ENCODE results near the gene FSIP1. TPM values are rescaled to one million over a fixed set of nuclear protein-coding genes. Genes with fewer than 3 reads are reported as not detected.

The FSIP1 gene
- total and polyA plus RNA-seq, 5 donors: 0.16 to 0.53 (median 0.34) TPM

DNA sequence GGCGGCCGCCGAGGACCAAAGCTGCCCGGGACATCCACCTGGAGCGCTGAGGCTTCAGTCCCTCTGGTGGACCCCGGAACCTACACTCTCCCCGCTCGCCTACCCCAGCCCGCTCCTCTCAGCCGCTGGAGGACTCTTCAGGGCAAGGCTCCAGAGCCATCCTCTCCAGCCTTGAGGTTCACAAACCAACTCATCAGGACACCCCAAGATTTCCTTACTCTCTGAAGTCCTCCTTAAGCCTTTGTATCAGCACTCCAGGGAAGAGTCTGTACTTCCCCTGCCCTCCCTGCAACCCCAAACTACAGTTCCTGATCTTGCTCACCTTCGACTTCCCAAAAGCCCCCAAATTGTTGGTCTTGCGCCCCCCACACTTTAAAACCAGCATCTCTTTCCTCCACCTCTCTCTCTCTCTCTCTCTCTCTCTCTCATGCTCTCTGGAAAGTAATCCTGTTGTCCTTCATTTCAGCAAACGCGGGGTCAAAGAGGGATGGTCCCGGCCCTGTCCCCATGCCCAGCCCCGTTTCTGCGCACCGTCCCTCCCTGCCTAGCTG, 201.3 kb downstream of the FSIP1 start:
- H3K4me3 ChIP-seq (ENCODE audit: low read length): peak overlapping the region; percentile 38
- no peaks in the 10 kb centered on the region for H3K9me3 ChIP-seq (ENCODE audit: control insufficient read depth, low read length)
- ATAC-seq: peak; percentile 2 to 22
- no peak for DNase-seq
- WGBS: 18% methylated on average over 18 of the region's 18 CpGs
- intact Hi-C loops (cut with DNase I): loop anchor here (5.0 to 10.0 kb wide), 5 partner anchors 173 to 877 kb away; no protein-coding TSS in a partner anchor
- H3K4me1 ChIP-seq (ENCODE audit: control insufficient read depth, insufficient read depth, low read length): no peaks in the 10 kb centered on the region
- H3K27me3 ChIP-seq (ENCODE audit: control insufficient read depth, insufficient read depth): no peaks in the 10 kb centered on the region
- peak overlapping the region; percentile 50 for H3K27ac ChIP-seq (ENCODE audit: low read length)

DNA sequence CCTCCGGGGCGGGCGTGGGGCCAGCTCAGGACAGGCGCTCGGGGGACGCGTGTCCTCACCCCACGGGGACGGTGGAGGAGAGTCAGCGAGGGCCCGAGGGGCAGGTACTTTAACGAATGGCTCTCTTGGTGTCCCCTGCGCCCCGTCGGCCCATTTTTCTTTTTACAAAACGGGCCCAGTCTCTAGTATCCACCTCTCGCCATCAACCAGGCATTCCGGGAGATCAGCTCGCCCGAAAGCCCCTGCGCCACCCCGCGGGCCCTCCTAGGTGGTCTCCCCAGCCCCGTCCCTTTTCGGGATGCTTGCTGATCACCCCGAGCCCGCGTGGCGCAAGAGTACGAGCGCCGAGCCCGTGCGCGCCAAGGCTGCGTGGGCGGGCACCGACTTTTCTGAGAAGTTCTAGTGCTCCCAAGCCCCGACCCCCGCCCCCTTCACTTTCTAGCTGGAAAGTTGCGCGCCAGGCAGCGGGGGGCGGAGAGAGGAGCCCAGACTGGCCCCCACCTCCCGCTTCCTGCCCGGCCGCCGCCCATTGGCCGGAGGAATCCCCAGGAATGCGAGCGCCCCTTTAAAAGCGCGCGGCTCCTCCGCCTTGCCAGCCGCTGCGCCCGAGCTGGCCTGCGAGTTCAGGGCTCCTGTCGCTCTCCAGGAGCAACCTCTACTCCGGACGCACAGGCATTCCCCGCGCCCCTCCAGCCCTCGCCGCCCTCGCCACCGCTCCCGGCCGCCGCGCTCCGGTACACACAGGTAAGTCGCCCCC, 202.0 kb downstream of the FSIP1 start, which contains the start of gene THBS1:
Gene THBS1, plus strand, starts transcription at position 595 of the 757 bp plus-strand sequence. CDS start 779 bp downstream, outside the sequence.
- Histone ChIP-seq H3K4me3 (ENCODE audit: low read length) (peak within 1 kb of the TSS; percentile 44), H3K27me3 (ENCODE audit: control insufficient read depth, insufficient read depth) (no peaks in the 10 kb centered on the region), H3K27ac (ENCODE audit: low read length) (peak within 1 kb of the TSS; percentile 61), H3K4me1 (ENCODE audit: control insufficient read depth, insufficient read depth, low read length) (no peaks in the 10 kb centered on the region), H3K9me3 (ENCODE audit: control insufficient read depth, low read length) (no peaks in the 10 kb centered on the region)
- WGBS: under 1% methylated on average over 74 of the region's 74 CpGs
- DNase-seq: peak; percentile 94 to 95 (median 95)
- peak; percentile 78 to 87 for ATAC-seq
- intact Hi-C loops (cut with DNase I): loop anchor here (5.0 to 10.0 kb wide), 5 partner anchors 174 to 876 kb away; no protein-coding TSS in a partner anchor

DNA sequence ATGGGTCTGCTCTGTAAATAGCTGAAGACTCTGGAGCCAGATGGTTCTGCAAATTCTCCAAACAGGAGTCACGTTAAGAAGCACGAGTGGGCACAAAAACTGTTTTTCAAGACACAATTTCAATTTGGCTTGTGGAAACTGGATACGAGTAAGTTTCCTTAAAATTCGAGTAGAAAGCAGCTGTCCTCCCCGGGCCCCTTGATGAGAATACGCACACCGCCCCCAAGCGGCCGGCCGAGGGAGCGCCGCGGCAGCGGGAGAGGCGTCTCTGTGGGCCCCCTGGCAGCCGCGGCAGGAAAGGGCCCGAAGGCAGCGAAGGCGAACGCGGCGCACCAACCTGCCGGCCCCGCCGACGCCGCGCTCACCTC, 202.5 kb downstream of the FSIP1 start:
- intact Hi-C loops (cut with DNase I): loop anchor here (5.0 to 10.0 kb wide), 5 partner anchors 175 to 875 kb away; no protein-coding TSS in a partner anchor
- no peaks in the 10 kb centered on the region for H3K9me3 ChIP-seq (ENCODE audit: control insufficient read depth, low read length)
- H3K27ac ChIP-seq (ENCODE audit: low read length): peak overlapping the region; percentile 61
- no peaks in the 10 kb centered on the region for H3K27me3 ChIP-seq (ENCODE audit: control insufficient read depth, insufficient read depth)
- DNase-seq (peak; percentile 94 to 99 (median 98)), ATAC-seq (peak; percentile 84 to 90)
- H3K4me3 ChIP-seq (ENCODE audit: low read length): peak overlapping the region; percentile 44
- no peaks in the 10 kb centered on the region for H3K4me1 ChIP-seq (ENCODE audit: control insufficient read depth, insufficient read depth, low read length)
- under 1% methylated on average over 29 of the region's 29 CpGs for WGBS

DNA sequence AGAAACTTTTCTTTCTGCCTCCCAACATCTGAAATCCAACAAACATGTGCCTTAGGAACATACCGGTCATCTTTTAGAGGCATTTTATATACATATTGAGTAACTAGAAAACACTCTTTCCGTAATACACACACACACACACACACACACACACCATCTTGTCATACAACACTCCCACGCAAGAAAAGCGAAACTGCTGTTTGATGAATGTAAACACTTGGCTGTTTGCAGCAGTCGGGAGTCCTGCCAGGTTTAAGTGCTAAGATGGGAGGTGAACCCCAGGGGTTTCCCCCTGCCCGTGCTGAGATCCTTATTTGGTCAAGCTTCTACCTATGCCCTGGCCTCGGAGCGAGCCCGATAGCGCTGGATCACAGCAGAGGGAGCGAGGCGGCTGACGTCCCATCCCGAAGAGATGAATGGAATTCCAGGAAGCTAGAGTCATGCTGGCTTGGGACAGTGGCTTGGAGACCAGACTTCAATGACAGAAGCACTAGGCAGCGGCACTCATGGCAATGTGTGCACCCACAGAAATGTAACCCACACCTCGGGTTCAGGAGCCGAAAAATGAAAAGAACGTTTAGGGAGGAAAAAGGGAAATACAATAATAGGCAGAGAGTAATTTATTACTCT, 203.0 kb downstream of the FSIP1 start:
- intact Hi-C loops (cut with DNase I): loop anchor here (5.0 to 10.0 kb wide), 8 partner anchors 105 to 875 kb away; no protein-coding TSS in a partner anchor
- ATAC-seq (peak; percentile 64 to 67), DNase-seq (peak; percentile 79 to 83 (median 83))
- 12% methylated on average over 18 of the region's 18 CpGs for WGBS
- Histone ChIP-seq H3K9me3 (ENCODE audit: control insufficient read depth, low read length) (no peaks in the 10 kb centered on the region), H3K27ac (ENCODE audit: low read length) (peak overlapping the region; percentile 45), H3K4me3 (ENCODE audit: low read length) (peak overlapping the region; percentile 44), H3K4me1 (ENCODE audit: control insufficient read depth, insufficient read depth, low read length) (no peaks in the 10 kb centered on the region), H3K27me3 (ENCODE audit: control insufficient read depth, insufficient read depth) (no peaks in the 10 kb centered on the region)

DNA sequence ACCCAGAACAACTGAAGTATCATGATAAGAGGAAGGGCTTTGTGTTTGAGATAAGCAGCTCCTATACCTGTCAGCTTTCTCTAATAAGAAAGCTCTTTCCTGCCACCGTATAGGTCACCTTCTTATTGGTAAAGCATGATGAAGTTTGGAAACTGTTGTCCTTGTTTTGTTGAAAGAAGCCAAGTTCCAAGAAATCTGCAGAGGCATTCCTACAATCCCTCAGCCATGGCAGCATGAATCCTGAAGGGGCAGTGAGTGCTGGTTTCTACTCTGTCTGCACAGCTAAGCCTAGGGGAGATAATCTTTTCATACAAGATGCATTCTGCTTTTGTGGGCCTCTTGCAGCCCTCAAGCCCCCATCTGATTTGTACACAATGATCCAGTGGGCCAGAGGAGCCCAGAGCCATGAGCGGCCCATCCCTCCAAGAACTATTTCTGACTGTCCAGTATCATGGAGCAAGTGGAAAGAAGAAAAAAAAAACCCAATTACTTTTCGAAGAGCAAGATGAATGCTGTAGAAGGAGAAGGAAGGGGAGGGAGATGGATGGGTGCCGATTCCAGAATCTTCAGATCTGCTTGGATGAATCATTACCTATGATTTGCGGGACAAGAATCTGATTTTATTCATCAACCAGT, 203.7 kb downstream of the FSIP1 start:
- Histone ChIP-seq H3K4me3 (ENCODE audit: low read length) (no peak overlapping the region), H3K9me3 (ENCODE audit: control insufficient read depth, low read length) (no peaks in the 10 kb centered on the region), H3K27me3 (ENCODE audit: control insufficient read depth, insufficient read depth) (no peaks in the 10 kb centered on the region), H3K4me1 (ENCODE audit: control insufficient read depth, insufficient read depth, low read length) (no peaks in the 10 kb centered on the region), H3K27ac (ENCODE audit: low read length) (no peak overlapping the region)
- intact Hi-C loops (cut with DNase I): loop anchor here in 1 of 4 donors (5.0 to 10.0 kb wide), 3 partner anchors 104 to 762 kb away; no protein-coding TSS in a partner anchor
- no peak for DNase-seq
- 65% methylated on average over 5 of the region's 5 CpGs for WGBS
- ATAC-seq: no peak

DNA sequence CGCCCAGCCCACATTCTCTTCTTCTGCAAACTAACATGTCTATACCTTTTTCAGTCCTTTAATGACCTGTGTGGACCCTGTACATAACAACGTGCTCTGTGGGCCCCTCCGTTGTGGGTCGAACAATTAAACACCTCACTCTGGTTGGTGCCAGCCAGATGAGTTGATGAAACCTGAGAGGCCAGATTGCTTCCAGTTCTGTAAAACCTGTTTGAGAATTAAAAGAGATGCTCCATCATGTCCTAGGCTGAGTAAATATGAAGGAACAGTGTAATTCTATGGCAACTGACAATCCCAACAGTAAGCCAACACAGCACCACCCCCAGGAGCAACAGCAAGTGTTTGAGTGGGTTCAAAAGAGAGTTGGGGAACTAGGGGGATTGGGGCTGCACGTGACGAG, 207.5 kb downstream of the FSIP1 start:
- no peaks in the 10 kb centered on the region for H3K27me3 ChIP-seq (ENCODE audit: control insufficient read depth, insufficient read depth)
- no peaks in the 10 kb centered on the region for H3K9me3 ChIP-seq (ENCODE audit: control insufficient read depth, low read length)
- H3K27ac ChIP-seq (ENCODE audit: low read length): no peak overlapping the region
- intact Hi-C loops (cut with DNase I): loop anchor here in 1 of 4 donors (5.0 to 10.0 kb wide), 3 partner anchors 100 to 758 kb away; no protein-coding TSS in a partner anchor
- H3K4me1 ChIP-seq (ENCODE audit: control insufficient read depth, insufficient read depth, low read length): no peaks in the 10 kb centered on the region
- no peak for DNase-seq
- no peak overlapping the region for H3K4me3 ChIP-seq (ENCODE audit: low read length)
- no peak for ATAC-seq
- 98% methylated on average over 6 of the region's 6 CpGs for WGBS

DNA sequence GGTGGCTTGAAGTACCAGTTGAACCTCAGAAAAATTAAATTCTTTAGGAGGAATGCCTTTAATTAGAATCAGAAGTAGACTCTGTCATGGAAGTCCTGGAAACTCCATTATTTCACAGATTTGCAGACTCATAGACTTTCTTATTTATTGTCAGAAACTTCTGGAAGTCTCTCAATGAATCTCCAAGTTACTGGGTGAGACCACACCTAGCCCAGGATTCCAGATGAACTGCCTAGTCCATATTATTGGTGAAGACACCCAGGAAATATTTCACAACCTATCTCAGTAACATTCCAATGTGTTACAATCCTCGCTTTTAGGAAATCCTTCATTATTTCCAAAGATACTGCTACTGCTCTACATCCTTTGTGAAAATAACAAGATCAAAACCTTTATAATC, 208.2 kb downstream of the FSIP1 start:
- Histone ChIP-seq H3K4me1 (ENCODE audit: control insufficient read depth, insufficient read depth, low read length) (no peaks in the 10 kb centered on the region), H3K27me3 (ENCODE audit: control insufficient read depth, insufficient read depth) (no peaks in the 10 kb centered on the region), H3K27ac (ENCODE audit: low read length) (no peak overlapping the region), H3K9me3 (ENCODE audit: control insufficient read depth, low read length) (no peaks in the 10 kb centered on the region), H3K4me3 (ENCODE audit: low read length) (no peak overlapping the region)
- no peak for ATAC-seq
- 93% methylated on average over 1 of the region's 1 CpG for WGBS
- intact Hi-C loops (cut with DNase I): loop anchor here in 1 of 4 donors (10.0 kb wide), 2 partner anchors 100 to 140 kb away; no protein-coding TSS in a partner anchor
- no peak for DNase-seq

DNA sequence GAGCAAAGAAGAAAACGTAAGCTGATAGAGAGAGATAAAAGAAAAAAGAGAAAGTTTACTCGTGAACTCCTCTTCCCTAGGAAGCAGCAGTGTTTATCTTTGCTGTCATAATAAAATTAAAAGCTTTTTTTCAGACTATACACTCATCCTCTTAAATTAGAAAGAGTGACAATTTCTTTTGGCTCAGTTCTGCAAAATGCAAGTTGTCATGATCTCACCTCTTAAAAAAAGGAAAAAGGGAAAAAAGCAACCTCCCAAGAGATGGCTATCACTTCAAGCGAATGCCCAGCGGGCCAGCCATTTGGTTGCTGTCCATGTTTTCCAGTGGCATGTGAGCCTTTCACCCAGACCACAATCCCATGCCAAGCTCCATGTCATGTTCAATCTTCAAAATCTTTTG, 208.8 kb downstream of the FSIP1 start:
- WGBS: 62% methylated on average over 4 of the region's 4 CpGs
- no peak for DNase-seq
- H3K4me3 ChIP-seq (ENCODE audit: low read length): no peak overlapping the region
- ATAC-seq: no peak
- H3K27me3 ChIP-seq (ENCODE audit: control insufficient read depth, insufficient read depth): no peaks in the 10 kb centered on the region
- no peak overlapping the region for H3K27ac ChIP-seq (ENCODE audit: low read length)
- H3K9me3 ChIP-seq (ENCODE audit: control insufficient read depth, low read length): no peaks in the 10 kb centered on the region
- H3K4me1 ChIP-seq (ENCODE audit: control insufficient read depth, insufficient read depth, low read length): no peaks in the 10 kb centered on the region
- intact Hi-C loops (cut with DNase I): loop anchor here in 1 of 4 donors (10.0 kb wide), 2 partner anchors 99 to 139 kb away; no protein-coding TSS in a partner anchor

DNA sequence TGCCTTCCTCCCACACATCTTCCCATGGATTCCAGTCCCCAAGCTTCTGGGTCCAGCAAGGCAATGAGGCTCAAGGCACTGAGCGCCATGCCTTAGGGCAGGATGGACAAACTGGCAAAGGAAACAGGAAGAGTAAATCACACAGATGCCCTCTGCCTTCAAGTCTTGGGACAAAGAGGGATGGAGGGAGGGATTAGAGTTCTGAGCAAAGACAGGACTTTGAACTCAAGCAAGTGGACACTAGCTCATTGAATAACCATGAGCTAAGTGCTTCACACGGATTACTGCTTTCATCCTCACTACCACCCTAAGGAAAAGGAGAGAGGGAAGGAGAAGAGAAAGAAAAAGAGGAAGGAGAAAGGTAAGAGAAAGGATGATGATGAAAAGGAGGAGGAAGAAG, 209.4 kb downstream of the FSIP1 start:
- Histone ChIP-seq H3K9me3 (ENCODE audit: control insufficient read depth, low read length) (no peaks in the 10 kb centered on the region), H3K4me1 (ENCODE audit: control insufficient read depth, insufficient read depth, low read length) (no peaks in the 10 kb centered on the region), H3K4me3 (ENCODE audit: low read length) (no peak overlapping the region), H3K27me3 (ENCODE audit: control insufficient read depth, insufficient read depth) (no peaks in the 10 kb centered on the region), H3K27ac (ENCODE audit: low read length) (no peak overlapping the region)
- no peak for DNase-seq
- WGBS: 89% methylated on average over 2 of the region's 2 CpGs
- no peak for ATAC-seq
- intact Hi-C loops (cut with DNase I): loop anchor here in 1 of 4 donors (10.0 kb wide), 2 partner anchors 98 to 138 kb away; no protein-coding TSS in a partner anchor

DNA sequence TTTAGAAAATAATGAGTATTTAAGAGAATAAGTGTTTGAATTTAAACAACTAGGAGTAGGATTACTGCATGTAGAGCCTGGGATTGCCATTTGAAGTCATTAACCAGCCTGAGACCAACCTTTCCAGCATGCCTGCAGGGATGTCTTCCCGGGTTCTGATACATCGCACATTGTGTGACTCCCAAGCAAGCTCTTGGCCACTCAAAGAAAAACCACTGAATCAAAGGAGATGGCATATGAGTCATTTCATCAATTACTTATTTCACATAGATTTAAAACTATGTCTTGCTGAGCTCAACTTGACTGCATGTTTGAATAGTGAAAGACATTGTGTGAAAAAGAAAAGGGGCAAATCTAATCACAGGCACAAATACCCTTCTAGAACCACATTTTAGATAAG, 216.8 kb downstream of the FSIP1 start:
- DNase-seq (no peak), ATAC-seq (no peak)
- no peak overlapping the region for H3K4me3 ChIP-seq (ENCODE audit: low read length)
- H3K9me3 ChIP-seq (ENCODE audit: control insufficient read depth, low read length): no peaks in the 10 kb centered on the region
- intact Hi-C loops (cut with DNase I): no loop called here
- H3K4me1 ChIP-seq (ENCODE audit: control insufficient read depth, insufficient read depth, low read length): peaks cover 2% of the 10 kb centered on the region
- no peak overlapping the region for H3K27ac ChIP-seq (ENCODE audit: low read length)
- H3K27me3 ChIP-seq (ENCODE audit: control insufficient read depth, insufficient read depth): no peaks in the 10 kb centered on the region
- WGBS: 97% methylated on average over 2 of the region's 2 CpGs

Measured in right cardiac atrium (tissue), 5 donors.